ENCODE results near the gene NPIPB8.
"Not testable (repeated sequence)": the region's sequence is repeated elsewhere in the genome, so short reads cannot be mapped to it uniquely, and the experiment has no call there.

DNA sequence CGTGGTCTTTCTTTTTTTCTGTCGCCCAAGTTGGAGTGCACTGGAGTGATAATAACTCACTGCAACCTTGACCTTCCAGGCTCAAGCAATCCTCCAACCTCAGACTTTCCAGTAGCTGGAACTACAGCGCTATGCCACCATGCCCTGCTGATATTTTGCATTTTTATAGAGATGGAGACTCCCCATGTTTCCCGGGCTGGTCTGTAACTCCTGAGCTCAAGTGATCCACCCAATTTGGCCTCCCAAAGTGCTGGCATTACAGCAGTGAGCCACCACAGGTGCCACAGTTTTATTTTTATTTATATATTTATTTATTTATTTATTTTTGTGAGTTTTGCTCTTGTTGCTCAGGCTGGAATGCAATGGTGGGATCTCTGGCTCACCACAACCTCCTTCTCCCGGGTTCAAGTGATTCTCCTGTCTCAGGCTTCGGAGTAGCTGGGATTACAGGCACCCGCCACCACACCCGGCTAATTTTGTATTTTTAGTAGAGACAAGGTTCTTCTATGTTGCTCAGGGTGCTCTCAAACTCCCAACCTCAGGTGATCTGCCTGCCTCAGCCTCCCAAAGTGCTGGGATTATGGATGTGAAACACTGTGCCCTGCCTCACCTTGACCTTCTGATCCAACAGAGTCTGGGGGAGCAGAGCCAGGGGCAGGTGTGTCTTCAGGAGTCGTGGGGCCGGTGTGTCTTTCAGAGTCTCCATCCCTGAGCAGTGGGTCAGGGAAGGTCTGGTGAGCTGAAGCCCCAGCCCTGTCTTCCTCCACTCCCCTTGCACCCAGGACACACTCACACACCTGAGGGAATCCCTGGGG lies 30.0 kb upstream of the NPIPB8 start:
- TF ChIP-seq, protein P1, sequence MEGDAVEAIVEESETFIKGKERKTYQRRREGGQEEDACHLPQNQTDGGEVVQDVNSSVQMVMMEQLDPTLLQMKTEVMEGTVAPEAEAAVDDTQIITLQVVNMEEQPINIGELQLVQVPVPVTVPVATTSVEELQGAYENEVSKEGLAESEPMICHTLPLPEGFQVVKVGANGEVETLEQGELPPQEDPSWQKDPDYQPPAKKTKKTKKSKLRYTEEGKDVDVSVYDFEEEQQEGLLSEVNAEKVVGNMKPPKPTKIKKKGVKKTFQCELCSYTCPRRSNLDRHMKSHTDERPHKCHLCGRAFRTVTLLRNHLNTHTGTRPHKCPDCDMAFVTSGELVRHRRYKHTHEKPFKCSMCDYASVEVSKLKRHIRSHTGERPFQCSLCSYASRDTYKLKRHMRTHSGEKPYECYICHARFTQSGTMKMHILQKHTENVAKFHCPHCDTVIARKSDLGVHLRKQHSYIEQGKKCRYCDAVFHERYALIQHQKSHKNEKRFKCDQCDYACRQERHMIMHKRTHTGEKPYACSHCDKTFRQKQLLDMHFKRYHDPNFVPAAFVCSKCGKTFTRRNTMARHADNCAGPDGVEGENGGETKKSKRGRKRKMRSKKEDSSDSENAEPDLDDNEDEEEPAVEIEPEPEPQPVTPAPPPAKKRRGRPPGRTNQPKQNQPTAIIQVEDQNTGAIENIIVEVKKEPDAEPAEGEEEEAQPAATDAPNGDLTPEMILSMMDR (IDR thresholded peaks at IDR 0.05; ENCODE audit: insufficient read depth, low read length), result not testable (repeated sequence)
- TF ChIP-seq POLR2AphosphoS5 (IDR thresholded peaks at IDR 0.05; ENCODE audit: low read depth), result not testable (repeated sequence)
- TF ChIP-seq, protein P2, sequence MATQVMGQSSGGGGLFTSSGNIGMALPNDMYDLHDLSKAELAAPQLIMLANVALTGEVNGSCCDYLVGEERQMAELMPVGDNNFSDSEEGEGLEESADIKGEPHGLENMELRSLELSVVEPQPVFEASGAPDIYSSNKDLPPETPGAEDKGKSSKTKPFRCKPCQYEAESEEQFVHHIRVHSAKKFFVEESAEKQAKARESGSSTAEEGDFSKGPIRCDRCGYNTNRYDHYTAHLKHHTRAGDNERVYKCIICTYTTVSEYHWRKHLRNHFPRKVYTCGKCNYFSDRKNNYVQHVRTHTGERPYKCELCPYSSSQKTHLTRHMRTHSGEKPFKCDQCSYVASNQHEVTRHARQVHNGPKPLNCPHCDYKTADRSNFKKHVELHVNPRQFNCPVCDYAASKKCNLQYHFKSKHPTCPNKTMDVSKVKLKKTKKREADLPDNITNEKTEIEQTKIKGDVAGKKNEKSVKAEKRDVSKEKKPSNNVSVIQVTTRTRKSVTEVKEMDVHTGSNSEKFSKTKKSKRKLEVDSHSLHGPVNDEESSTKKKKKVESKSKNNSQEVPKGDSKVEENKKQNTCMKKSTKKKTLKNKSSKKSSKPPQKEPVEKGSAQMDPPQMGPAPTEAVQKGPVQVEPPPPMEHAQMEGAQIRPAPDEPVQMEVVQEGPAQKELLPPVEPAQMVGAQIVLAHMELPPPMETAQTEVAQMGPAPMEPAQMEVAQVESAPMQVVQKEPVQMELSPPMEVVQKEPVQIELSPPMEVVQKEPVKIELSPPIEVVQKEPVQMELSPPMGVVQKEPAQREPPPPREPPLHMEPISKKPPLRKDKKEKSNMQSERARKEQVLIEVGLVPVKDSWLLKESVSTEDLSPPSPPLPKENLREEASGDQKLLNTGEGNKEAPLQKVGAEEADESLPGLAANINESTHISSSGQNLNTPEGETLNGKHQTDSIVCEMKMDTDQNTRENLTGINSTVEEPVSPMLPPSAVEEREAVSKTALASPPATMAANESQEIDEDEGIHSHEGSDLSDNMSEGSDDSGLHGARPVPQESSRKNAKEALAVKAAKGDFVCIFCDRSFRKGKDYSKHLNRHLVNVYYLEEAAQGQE (IDR thresholded peaks at IDR 0.05; ENCODE audit: insufficient replicate concordance, low read depth), result not testable (repeated sequence)
